Renal pelvis (tissue), 4 donors: ENCODE data around the gene ITIH2. TPM values are rescaled to one million over a fixed set of nuclear protein-coding genes. Genes with fewer than 3 reads are reported as not detected.
A peak's percentile ranks its signal among the peaks of the same experiment; 100 is the strongest.
"Not testable (repeated sequence)": the region's sequence is repeated elsewhere in the genome, so short reads cannot be mapped to it uniquely, and the experiment has no call there.

ENCODE experiments used
- DNase-seq: peaks from one replicate; pipeline ENCODE4 v3.0.0-alpha.2; 2013
- polyA plus RNA-seq, 3 donors: library from polyadenylated mRNA; unstranded; fragments of 120-200 nt; gene quantifications; one replicate each; pipeline ENCODE4 v1.2.1, GENCODE V29; 2013; ENCODE audit not compliant: insufficient read length in 3 of 3

ITIH2 gene
- polyA plus RNA-seq, 3 donors: 0.29 to 0.49 (median 0.30) TPM

DNA sequence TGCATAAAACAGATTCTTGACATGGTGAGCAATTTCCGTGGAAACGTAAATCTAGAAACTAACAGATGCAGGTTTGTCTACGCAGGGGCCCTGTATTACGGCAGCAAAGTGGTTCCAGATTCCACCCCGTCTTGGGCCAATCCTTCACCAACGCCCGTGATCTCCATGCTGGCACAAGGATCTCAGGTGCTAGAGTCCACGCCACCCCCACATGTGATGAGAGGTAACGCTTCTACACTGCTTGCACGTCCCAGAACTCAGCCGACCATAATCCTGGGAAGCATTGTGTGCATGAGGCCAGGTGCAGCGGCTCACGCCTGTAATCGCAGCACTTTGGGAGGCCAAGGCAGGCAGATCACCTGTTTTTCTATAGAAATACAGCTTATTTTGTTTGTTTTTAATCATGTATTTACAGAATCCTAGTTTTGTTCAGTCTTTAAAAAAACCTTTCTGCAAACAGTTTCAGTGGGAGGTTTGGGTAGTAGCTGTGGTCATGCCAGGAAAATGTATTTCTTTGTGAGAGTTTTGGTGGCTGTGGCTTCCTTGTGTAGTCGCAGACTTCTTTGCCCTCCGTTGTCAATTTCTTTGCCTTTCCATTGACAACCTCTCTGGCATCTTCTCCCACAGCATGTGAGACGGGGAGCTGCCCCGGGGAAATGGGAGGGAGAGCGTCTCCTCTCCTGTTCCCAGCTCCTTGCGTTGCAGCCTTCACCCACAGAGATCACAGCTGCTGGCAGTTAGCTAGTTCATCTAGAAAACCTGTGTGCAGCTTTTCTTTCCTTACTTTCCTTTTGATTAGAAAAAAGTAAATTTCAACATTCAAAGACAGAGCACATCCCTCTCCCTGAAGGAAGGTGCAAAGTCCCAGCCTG lies 35.7 kb downstream of the ITIH2 start:
- no peak for DNase-seq

DNA sequence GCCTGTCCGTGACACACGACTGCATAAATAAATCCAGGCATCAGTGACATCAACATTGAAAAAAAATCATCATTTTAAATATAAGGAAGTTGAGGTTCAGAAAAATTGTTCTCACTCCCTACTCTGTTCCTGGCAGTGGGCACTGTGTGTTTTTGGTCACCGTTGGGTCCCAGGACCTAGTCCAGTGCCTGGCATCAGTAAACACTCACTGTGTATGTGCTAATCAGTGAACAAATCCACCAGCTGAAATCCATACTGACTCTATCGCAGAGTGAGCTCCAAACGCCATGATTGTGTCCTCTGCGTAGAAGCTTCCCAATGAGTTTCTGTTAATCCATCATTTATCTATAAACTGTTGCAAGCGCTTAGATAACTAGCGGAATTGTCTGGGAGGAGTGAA lies 41.2 kb downstream of the ITIH2 start:
- no peak for DNase-seq

DNA sequence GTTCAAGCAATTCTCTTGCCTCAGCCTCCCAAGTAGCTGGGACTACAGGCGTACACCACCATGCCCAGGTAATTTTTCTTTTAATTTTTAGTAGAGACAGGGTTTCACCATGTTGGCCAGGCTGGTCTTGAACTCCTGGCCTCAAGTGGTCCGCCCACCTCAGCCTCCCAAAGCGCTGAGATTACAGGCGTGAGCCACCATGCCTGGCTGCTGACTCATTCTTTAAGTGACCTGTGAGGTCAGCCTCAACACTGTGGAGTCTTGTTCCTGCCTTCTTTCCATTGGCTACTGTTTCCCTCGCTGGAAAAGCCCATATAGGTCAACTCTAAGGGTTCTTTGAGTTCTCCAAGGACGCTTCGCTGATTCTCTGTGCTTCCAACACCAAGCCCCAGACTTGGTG lies 45.5 kb downstream of the ITIH2 start:
- not testable (repeated sequence) for DNase-seq

DNA sequence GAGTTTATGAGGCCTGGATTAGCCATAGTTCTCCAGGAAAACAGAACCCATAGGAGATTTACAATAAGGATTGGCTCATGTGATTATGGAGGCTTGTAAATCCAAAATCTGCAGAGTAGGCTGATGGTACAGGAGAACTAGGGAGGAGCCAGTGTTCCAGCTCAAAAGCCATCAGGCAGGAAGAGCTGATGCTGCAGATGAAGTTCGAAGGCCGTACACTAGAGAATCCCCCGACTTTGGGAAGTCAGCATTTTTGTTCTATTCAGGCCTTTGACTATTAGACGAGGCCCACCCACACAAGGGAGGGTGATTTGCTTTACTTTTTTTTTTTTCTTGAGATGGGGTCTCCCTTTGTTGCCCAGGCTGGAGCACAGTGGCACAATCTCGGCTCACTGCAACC lies 47.1 kb downstream of the ITIH2 start:
- DNase-seq: no peak

DNA sequence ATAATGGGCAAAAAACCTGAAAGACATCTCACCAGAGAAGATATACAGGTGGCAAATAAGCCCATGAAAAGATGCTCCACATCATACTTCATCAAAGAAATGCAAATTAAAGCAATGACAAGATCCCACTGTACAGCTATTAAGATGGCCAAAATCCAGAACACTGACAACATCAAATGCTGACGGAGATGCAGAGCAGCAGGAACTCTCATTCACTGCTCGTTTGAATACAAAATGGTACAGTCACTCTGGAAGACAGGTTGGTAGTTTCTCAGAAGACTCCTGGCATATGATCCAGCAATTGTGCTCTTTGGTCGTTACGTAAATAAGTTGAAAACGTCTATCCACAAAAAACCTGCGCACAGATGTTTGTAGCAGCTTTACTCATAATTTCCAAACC lies 49.1 kb downstream of the ITIH2 start:
- DNase-seq: no peak

DNA sequence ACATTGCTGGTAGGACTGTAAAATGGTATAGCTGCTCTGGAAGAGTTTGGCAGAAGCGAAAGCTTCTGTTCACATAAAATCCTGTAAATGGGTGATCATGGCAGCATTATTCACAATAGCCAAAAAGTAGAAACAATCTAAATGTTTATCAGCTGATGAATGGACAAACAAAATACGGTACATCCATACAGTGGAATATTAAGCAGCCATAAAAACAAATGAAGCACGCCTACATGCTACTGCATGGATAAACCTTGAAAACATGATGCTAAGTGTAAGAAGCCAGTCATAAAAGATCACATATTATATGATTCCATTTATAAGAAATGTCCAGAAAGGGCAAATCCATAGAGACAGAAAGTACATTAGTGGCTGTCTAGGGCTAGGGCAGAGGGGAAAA lies 52.0 kb downstream of the ITIH2 start:
- DNase-seq: no peak

DNA sequence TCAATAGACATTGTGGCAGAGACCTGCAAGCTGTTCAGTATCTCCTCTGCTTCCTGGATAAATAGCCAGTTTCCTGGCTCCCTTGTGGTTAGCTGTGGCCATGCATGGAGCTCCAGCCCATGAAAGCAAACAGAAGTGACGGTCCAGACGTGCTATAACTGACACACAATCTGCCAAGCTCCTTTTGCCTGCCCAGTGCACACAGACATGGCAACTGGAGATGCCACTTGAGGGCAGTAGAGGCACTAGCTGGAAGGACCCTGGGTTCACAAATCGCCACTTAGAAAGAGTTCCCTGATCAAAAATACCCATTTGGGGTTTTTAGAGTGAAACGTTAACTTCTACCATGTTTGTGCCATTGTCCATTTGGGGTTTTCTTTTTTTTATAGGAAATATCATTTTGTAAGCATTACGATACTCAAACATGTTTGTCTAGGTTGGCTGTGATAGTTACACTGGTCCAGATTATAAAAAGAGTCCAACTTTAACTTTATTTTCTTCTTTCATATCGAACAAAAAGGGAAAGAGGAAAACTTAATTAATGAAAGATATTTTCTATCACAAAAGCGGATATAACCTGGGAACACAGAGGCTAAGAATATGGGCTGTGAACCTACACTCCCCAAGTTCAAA lies 53.4 kb downstream of the ITIH2 start:
- DNase-seq: no peak

DNA sequence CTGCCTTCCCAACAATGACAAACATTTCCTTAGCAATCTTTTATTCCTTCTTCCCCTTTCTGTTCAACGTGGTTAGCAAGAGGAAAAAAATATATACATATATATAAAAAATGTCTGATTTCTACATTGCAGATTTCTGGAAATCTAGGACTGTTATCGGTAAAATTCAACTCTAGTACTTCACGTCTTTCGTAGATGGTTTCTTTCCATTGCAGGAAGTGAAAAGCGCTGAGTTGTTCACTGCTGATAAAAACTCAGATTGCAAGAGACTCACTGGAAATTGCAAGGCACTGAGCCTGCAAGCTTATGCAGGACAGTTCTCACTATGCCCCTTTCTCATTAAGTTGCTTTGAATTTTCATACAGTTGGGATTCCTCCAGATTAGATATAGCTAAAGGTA lies 60.8 kb downstream of the ITIH2 start:
- no peak for DNase-seq

DNA sequence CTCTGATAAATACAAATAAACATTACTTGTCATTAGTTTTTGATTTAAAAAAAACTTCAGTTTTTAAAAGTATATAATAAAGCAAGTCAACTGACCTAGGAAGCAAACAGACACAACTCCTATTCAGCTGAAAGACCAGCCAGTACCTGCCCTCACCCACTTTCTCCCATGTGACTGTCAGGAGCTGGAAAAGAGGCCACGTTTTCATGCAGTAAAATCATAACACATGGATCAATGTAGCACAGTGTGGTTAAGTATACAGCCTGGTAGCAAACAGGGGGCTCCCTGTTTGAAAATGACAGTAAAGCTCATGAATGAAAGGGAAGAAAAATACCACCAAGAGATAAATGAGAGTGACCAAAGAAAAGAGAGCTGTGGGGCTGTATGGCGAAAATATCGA lies 63.1 kb downstream of the ITIH2 start:
- DNase-seq: no peak

DNA sequence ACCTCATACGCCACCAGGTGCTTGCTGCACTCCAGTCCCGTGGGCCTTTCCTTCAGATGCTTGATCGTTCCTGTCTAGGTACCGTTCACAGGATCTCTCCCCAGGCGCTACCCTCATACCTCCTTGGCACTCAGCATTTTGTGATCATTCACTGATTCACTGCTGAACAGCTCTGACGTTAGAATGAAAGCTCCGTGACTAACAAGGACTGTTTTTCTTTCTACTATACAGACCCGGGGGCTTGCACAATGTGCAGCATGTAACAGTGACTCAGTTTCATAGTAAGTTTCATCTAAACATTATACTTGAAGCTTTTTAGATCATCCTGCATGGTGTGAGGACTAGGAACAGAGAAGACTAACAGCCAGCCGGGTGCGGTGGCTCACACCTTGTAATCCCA lies 64.1 kb downstream of the ITIH2 start:
- DNase-seq: no peak

DNA sequence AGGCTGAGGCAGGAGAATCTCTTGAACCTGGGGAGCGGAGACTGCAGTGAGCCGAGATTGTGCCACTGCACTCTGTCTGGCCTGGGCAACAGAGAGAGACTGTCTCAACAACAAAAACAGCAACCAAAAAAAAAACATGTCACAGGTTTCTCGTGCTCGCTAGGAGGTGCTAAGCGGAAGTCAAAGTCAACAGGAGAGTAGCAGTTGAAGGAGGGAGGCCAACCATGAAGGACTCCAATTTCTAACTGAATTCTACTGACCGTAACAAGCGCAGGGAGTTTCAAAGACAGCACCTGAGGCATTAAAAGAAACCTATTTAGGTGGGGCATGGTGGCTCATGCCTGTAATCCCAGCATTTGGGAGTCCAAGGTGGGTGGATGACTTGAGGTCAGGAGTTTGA lies 65.3 kb downstream of the ITIH2 start:
- no peak for DNase-seq

DNA sequence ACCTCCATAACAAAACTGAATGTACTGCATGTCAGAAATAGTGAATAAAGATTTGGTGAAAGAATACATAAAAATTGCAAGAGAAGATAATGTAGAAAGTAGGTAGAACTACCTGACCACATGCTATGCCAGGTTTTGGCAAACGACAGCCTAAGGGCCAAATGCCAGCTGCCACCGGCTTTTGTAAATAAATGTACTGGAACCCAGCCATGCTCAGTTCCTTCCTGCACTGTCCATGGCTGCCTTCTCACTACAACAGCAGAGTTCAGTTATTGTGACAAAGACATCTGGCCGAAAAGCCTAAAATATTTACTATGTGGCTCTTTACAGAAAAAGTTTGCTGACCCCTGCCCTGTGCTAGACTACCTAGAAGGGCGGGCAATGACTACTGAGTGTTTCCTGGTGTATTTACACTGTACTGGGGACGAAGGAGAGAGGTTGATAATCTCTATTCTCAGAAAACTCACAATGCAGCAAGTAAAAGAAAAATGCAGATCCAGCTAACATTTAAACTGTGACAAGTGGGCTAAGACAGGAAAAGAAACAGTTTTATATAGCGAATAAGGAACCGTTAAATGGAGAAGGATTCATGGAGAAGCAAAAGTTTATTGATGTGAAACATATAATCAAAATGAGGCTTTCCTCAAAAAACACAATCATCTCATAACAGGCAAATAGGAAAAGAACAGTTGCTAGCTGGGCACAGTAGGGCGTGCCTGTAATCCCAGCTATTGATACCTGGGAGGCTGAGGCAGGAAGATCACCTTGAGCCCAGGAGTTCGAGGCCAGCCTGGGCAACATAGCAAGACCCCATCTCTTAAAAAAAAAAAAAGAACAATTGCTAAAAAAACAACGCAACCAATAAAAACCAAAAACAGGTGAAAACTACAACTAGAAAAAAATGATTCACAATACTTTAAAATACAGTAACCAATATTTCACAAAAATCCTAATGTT lies 71.0 kb downstream of the ITIH2 start:
- no peak for DNase-seq

DNA sequence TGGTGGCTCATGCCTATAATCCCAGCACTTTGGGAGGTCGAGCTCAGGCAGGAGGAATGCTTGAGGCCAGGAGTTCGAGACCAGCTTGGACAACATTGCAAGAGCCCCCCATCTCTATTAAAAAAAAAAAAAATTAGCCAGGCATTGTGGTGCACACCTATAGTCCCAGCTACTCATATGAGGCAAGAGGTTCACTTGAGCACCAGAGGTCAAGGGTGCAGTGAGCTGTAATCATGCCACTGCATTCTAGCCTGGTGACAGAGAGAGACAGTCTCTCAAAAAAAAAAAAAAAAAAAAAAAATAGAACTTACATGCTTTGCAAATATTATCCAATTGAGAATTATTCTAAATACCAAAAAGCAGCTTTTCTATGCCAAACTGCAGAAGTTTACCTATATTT lies 73.7 kb downstream of the ITIH2 start:
- no peak for DNase-seq

DNA sequence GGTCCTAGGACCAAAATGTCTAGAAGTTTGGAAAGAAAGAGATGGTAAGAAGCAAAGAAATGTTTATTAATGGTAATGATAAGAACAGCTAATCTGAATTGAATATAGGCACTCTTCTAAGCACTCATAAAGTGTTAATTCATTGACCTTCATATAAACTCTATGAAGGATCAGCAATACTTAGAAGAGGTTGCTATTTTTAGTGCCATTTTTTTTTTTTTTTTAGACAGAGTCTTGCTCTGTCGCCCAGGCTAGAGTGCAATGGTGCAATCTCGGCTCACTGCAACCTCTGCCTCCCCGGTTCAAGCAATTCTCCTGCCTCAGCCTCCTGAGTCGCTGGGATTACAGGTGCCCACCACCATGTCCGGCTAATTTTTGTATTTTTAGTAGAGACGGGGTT lies 79.1 kb downstream of the ITIH2 start:
- DNase-seq: not testable (repeated sequence)

DNA sequence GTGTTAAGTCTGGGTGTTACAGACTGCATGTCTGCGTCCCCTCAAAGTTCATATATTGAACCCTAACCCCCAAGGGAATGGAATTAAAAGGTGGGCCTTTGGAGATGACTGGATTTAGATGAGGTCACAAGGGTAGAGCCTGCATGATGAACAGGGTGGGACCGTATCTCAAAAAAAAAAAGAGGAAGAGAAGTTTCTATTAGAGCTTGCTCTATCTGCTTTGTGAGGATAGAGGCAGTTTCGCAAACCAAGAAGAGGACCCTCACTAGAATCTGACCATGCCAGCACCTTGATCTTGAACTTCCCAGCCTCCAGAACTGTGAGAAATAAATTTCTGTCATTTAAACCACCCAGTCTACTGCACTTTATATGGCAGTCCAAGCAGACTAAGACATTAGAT lies 83.3 kb downstream of the ITIH2 start:
- DNase-seq: no peak

DNA sequence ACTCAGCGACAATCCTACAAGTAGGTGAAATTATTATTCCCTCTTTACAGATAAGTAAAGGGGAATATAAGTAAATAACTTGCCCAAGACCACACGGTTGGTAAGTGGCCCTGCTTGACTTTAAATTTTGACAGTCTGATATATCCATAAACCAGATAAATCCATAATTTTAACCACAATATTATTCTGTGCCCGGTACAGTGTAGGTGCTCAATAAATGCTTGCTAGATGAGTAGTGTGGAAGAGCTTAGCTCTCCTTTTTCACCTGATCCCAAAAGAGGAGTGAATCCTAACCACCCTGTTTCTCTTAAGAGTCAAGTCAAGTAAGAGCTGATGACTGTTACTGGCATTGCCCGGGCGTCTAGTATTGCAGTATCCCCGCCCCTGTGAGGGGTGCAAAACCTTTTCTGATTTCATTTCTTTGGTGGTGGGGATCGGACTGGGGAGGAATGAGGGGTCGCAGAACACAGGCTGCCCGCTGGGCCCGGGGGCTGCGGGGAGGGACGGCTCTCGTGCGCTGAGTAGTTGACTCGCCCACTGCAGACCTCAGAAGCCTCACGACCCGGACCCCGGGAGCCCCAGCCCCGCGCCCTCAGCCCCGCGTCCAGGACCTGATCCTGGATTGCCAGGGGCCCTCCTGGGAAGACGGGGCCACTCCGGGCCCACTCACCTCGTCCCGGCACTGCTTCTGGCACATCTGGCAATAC lies 84.2 kb downstream of the ITIH2 start:
- DNase-seq: no peak

DNA sequence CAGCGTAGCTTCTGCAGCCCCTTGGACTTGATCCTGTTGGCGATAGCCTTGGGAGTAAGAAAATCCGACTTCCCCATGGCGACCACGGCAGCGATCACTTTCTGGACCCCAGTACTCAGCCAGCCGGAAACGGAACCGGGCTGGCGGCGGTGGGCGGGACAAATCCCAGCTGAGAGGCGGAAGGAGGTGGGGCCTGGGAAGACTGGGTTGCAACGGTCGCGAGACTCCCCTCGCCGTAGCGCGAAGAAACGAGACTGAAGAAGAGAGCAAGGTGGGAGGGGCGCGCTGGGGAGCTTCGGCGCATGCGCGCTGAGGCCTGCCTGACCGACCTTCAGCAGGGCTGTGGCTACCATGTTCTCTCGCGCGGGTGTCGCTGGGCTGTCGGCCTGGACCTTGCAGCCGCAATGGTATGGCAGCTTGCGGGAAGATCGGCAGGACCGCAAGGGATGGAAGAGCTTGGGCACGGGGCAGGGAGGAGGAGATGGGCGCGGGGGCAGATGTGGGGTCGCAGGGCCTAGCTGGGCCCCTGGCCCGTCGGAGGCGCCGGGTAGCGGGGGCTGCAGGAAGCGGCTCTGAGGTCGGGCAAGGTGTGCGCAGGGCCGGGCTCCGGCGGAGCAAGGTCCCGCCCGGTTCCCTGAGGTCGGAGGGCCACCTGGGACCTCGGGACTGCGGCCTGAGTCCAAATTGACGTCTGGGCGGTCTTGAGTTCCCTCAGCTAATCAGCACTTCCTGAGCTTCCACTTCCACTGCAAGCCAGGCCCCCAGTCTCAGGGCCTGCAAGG lies 84.9 kb downstream of the ITIH2 start, which contains the start of the genes ATP5F1C and KIN:
Gene ATP5F1C, plus strand, starts transcription at position 321 of the 782 bp plus-strand sequence. Its CDS starts 31 bp downstream, at position 352.
Gene KIN, minus strand, starts transcription at position 137 of the 782 bp plus-strand sequence. Its CDS starts 60 bp downstream, at position 77.
- peak; percentile 97 for DNase-seq

DNA sequence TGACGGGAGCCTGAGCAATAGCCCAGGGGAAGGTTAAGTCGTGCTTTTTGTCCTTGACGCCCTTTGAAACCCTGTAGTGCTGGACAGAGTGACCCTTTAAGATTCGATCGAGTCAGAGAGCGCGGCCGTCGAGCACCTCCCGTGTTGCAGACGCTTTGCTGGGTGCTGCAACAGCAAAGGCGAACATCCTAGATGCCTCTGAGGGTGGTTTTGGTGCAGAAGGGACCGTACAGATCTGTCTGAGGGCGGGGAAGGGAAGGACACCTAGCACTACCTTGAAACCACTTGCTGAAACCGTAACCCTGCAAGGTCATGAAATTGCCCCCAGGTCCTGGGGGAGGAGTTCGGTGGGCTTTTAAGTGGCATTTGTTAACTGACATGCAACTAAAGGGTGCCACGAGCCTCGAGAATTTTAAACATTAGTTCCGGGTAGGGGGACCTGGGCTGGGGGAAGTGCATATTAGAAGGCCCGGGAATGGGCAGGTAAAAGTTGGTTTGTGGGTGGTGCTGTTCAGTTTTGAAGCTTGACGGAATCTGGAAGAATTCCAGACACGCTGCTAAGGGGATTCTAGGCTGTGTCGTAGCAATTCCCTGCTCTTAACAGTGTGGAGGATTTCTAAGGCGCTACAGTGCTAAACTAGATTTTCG lies 85.6 kb downstream of the ITIH2 start:
- DNase-seq: peak; percentile 48

DNA sequence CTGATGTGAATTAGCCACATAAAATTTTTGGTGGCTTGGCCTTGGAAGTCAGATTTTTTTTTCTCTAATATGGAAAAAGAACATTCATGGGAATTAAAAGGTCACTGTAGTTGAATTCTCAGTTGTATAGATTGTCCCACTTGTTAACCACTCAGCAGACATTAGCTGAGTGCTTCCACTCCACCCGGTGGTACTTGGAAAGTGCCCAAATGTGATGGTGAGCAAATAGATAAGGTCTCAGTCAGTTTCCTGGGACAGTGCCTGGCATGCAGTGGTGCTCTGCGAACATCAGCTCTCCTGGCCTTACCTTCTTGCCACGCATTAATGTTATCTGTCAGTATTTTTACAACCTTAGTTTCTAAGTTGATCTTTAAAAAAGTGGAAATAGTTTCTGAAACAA lies 86.3 kb downstream of the ITIH2 start:
- DNase-seq: no peak

DNA sequence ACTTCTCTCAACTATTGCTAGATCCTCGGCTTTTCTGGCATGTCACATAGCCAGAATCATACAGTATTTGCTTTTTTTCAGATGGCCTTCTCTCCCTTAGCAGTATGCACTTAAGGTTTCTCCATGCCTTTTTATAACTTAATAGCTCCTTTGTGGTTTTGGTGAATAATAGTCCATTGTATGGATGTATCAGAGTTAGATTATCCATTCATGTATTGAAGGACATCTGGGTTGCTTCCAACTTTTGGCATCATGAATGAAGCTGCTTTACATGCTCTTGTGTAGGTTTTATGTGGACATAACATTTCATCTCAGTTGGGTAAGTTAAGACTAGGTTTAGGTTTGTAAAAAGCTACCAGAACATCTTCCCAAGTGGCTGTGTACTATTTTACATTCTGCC lies 89.4 kb downstream of the ITIH2 start:
- no peak for DNase-seq
